ENCODE measurements around the gene NR2F1-AS1.
"Not testable (repeated sequence)": the region's sequence is repeated elsewhere in the genome, so short reads cannot be mapped to it uniquely, and the experiment has no call there.

GRCh38 chr5:93391169-93391568 is 189.8 kb downstream of the NR2F1-AS1 start:
- TF ChIP-seq, protein P1, sequence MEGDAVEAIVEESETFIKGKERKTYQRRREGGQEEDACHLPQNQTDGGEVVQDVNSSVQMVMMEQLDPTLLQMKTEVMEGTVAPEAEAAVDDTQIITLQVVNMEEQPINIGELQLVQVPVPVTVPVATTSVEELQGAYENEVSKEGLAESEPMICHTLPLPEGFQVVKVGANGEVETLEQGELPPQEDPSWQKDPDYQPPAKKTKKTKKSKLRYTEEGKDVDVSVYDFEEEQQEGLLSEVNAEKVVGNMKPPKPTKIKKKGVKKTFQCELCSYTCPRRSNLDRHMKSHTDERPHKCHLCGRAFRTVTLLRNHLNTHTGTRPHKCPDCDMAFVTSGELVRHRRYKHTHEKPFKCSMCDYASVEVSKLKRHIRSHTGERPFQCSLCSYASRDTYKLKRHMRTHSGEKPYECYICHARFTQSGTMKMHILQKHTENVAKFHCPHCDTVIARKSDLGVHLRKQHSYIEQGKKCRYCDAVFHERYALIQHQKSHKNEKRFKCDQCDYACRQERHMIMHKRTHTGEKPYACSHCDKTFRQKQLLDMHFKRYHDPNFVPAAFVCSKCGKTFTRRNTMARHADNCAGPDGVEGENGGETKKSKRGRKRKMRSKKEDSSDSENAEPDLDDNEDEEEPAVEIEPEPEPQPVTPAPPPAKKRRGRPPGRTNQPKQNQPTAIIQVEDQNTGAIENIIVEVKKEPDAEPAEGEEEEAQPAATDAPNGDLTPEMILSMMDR (IDR thresholded peaks at IDR 0.05 in 4 of 5, conservative IDR thresholded peaks at IDR 0.05 in 1 of 5), result not testable (repeated sequence)
- not testable (repeated sequence) for TF ChIP-seq POLR2A (IDR thresholded peaks at IDR 0.05)

Measured in gastrocnemius medialis (tissue), 4 donors.